ENCODE results near the gene ZNF618.
"Not testable (repeated sequence)": the region's sequence is repeated elsewhere in the genome, so short reads cannot be mapped to it uniquely, and the experiment has no call there.

Gene ZNF618

DNA sequence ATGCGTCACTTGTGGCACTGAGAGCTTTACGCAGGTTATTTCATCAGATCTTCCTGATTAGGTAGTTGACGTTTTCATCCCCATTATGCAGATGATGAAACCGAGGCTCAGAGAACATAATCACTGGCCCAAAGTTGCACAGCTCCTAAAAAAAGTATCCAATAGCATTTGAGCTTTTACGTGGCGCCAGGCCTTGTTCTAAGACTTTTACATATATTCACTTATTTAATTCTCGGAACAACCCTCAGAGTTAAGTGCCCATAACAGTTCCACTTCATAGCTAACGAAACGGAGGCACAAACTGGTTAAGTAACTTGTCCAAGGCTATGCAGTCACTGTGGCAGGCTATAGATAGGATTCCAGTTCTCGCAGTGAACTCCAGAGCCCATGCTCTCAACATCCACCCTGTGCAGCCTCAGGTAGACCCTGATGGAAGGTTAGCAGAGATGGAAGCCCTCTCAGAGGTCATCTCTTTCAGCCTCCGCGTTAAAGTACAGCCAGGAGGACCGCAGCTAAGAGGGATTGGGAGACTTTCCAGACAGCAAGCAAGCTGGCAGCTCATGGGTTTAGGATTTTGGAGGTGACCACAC is 162.7 kb downstream of the ZNF618 start:
- DNase-seq (ENCODE audit: low read depth) = no peak

DNA sequence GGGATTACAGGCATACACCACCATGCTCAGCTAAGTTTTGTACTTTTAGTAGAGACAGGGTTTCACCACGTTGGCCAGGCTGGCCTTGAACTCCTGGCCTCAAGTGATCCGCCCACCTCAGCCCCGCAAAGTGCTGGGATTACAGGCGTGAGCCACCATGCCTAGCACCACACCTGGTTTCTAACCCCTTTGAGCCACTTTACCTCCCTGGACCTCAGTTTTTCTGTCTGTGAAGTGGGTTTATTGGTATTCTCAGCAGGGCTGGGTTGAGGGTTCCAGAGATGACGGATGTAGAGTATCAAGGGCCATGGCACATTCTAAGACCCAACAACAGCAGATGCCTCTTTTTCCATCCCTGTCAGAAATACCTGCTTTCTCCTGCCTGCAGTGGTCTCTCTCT is 163.4 kb downstream of the ZNF618 start:
- DNase-seq (ENCODE audit: low read depth) = no peak

DNA sequence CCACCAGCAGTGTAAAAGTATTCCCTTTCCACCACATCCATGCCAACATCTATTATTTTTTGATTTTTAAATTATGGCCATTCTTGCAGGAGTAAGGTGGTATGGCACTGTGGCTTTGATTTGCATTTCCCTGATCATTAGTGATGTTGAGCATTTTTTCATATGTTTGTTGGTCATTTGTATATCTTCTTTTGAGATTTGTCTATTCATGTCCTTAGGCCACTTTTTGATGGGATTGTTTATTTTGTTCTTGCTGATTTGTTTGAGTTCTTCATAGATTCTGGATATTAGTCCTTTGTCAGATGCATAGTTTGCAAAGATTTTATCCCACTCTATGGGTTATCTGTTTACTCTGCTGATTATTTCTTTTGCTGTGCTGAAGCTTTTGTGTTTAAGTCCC is 167.6 kb downstream of the ZNF618 start:
- DNase-seq (ENCODE audit: low read depth) = not testable (repeated sequence)

DNA sequence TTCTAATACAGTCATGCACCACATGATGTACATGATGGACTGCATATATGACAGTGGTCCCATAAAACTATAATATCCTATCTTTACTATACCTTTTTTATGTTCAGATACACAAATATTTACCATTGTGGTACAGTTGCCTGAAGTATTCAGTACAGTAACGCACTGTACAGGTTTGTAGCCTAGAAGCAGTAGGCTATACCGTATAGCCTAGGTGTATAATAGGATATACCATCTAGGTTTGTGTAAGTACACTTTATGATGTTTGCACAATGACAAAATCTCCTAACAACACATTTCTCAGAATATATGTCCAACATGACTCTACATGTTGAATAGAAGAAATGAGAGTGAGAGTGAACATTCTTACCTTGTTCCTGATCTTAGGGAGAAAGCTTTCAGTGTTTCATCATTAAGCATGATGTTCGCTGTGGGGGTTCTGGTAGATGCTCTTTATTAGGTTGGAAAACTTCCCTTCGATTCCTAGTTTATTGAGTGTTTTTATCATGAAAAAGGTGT is 170.2 kb downstream of the ZNF618 start:
- no peak for DNase-seq (ENCODE audit: low read depth)

DNA sequence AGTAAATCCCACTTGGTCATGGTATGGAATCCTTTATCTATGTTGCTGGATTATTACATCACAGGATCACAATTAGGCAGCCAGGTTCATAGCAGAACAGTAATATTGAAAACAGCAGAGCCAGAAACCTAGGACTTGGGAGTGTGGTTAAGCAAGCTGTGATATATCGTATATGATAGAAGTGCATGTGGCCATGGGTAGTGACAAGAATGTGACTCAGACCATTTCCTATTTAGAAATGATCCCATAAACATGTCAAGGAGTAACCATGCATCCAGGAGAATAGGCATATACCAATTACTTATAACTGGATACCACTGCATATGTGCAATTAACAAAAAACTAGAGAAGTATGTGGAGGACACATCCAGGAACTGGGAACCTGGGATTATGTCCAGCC is 170.8 kb downstream of the ZNF618 start:
- peak; percentile 44 for DNase-seq (ENCODE audit: low read depth)

DNA sequence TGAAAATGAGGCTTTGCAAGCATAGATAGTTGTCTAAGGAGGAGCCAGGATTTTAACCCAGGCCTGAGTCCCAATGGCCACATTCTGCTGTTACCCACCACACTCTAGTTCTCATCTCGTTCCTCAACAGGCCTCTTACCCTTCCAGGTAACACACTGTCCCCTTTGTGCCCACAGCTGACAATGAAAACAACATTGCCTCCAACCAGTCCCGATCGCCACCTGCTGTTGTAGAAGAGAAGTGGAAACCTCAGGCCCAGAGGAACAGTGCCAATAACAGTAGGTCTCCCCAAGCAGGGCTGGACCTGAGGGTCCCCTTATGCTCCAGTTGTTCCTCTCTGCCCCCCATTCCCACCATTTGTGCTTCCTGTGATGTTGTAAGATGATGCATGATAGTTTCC is 171.6 kb downstream of the ZNF618 start:
- DNase-seq (ENCODE audit: low read depth) = peak; percentile 12

DNA sequence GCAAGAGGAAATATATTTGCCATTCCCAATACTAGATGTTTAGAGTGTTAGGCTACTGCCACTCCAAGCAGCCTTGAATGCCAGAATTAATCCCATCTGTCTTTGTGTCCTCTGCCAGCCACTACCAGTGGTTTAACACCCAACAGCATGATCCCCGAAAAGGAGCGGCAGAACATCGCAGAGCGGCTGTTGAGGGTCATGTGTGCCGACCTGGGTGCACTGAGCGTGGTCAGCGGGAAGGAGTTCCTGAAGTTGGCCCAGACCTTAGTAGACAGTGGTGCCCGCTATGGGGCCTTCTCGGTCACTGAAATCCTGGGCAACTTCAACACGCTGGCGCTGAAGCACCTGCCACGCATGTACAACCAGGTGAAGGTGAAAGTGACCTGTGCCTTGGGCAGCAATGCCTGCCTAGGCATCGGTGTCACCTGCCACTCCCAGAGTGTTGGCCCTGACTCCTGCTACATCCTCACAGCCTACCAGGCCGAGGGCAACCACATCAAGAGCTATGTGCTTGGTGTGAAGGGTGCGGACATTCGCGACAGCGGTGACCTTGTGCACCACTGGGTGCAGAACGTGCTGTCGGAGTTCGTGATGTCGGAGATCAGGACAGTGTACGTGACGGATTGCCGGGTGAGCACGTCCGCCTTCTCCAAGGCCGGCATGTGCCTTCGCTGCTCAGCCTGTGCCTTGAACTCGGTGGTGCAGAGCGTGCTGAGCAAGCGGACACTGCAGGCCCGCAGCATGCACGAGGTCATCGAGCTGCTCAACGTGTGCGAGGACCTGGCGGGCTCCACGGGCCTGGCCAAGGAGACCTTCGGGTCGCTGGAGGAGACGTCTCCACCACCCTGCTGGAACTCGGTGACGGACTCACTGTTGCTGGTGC is 172.7 kb downstream of the ZNF618 start:
- no peak for DNase-seq (ENCODE audit: low read depth)

DNA sequence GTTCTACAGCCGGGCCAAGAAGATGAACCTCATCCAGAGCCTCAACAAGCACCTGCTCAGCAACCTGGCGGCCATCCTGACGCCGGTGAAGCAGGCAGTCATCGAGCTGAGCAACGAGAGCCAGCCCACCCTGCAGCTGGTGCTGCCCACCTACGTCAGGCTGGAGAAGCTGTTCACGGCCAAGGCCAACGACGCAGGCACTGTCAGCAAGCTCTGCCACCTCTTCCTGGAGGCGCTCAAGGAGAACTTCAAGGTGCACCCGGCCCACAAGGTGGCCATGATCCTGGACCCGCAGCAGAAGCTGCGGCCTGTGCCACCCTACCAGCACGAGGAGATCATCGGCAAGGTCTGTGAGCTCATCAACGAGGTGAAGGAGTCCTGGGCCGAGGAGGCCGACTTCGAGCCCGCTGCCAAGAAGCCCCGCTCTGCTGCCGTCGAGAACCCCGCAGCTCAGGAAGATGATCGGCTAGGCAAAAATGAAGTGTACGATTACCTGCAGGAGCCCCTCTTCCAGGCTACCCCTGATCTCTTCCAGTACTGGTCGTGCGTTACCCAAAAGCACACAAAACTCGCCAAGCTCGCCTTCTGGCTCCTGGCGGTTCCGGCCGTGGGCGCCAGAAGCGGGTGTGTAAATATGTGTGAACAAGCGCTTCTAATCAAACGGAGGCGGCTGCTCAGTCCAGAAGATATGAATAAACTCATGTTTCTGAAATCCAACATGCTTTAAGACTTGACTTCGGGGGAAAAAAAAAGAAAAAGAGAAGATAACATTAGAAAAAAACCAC is 173.5 kb downstream of the ZNF618 start:
- DNase-seq (ENCODE audit: low read depth) = no peak

DNA sequence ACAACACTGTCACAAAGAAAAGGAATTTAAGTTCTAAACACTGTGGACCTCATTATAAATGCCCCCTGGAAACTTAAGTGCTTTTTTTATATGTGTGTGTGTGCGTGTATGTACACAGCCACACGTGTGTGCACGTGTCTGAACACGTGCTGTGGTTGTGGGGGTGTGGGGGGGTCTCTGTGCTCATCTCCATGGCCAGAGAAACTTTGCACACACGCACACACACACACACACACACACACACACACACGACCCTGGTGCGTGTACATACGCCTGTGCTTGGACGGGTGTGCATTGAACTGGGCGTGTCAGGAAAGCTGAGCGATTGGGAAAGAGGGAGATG is 174.1 kb downstream of the ZNF618 start:
- DNase-seq (ENCODE audit: low read depth) = no peak

DNA sequence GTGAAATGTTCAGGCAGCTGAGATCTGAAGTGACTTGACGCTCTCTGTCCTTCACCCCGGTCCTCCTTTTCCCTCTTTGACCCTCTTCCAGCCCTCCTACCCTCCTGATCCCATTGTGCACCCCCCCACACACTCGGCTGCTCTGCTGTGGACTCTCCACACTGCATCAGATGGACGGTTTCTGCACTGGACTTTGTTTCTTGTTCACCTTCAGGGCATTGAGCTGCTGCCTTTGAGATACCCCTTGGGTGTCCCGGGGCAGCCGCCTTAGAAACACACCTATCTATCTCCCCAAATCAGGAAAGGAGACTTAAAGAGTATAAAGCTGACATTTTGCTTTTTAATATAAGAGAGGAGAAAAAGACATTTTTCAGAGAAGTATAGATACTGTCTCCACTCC is 174.5 kb downstream of the ZNF618 start:
- DNase-seq (ENCODE audit: low read depth) = no peak

DNA sequence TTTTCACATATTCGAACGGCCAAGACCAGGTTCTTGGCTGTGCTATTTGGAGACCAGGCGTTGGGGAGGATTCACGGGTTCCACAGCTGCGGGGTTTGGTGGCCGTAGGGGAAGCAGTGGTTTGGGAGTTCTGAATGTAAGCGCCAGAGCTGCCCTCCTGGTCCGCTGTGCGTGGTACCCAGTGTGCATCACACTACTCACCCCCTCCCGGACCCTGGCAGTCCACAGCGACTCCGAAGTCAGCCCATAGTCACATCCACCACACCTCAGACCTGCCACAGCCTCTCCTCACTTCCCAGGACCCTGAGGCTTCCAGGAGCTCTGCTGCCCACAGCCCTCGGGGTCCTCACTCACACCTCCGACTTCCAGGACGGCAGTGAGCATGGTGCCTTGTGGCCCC is 175.2 kb downstream of the ZNF618 start:
- DNase-seq (ENCODE audit: low read depth) = no peak

DNA sequence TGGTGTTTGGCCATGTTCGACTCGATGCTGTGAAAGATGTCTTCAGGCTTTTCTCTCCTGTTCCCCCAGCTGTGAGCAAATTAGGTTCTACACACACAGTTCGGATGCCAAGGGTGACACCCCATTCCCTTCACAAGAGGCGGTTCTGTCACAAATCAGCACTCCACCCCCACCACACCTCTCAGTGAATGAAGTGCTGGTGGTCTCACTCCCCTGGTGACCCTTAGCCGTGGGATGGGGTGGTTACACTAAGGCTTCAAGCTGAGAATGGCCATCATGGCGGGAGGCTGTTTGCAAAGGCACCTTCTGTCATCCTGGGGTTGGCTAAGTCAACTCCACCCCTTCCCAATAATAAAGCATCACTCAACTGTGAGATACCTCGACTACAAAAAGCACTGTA is 175.6 kb downstream of the ZNF618 start:
- DNase-seq (ENCODE audit: low read depth) = no peak

DNA sequence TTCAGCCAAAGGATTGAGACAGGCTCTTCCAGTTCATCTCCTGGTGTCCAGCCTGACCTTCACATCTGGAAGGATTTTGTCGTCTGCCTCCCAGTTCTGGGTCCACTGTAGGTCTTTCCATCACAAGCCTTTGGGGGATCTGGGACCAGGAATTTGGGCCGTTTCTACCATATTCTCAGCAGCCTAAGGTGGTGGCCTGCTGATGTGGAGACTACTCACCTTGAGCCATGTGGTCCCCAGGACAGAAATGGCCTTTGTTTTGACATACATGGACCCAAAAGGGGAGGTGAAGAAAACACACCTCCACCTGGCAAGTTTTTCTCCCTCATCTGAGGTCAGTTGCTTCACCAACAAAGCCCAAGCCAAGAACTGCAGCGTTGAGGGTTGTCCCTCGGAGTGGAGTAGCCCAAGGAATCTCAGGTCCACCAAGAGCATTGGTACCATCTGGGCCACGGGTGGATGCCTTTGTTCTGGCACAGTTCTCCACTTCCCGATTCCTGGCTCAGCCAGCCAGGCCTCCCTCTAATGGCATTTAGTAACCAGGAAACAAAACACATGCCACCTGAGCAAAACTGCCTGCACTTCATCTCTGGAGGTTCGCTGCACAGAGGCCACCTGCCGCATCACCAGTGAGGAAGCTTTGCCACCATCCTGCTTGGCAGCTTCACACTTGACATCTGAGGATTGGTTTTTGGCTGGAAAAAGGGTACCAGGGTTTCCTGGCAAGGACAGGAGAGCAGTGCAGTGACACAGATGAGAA is 177.3 kb downstream of the ZNF618 start:
- DNase-seq (ENCODE audit: low read depth) = no peak

DNA sequence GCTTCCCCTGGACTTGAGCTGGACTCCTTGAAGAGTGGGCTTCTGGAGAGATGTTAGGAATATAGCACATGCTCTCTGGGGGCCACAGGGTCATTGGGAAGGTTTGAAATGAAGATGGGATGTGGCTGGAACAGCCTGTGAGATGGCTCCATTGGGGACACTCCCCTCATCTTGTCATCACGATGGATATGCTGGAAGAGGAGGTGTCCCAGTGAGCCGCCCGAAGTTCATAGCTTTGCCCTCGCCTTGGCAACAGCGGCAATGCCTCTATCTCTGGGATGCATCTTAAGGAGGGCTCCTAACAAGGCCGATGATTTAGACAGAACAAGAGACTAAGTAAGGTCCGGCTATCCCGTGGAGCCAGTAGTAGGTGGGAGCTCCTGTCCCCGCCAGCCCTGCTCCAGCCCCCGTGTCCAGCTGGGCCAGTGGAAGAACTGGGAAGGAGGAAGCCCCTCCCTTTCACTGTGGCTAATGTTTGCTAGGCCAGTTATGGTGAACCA is 178.1 kb downstream of the ZNF618 start:
- DNase-seq (ENCODE audit: low read depth) = no peak

DNA sequence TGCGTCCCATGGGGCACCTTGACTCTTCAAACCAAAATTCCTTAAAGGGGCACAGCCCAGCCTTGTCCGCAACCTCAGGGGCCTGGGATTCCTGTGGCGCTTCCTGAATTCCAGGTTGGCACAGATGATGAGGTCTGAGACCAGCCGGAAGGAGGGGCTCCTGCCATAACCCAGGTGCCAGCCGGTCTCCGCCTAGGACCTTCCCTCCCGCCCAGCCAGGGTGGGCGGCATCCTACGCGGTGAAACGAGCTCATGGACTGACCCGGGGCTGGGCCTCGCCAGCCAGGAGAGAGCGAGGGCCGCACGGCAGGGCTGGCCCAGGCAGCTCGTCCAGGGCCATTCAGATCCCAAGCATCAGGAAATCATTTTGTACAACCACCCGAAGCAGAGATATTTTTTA is 179.0 kb downstream of the ZNF618 start:
- DNase-seq (ENCODE audit: low read depth) = no peak

DNA sequence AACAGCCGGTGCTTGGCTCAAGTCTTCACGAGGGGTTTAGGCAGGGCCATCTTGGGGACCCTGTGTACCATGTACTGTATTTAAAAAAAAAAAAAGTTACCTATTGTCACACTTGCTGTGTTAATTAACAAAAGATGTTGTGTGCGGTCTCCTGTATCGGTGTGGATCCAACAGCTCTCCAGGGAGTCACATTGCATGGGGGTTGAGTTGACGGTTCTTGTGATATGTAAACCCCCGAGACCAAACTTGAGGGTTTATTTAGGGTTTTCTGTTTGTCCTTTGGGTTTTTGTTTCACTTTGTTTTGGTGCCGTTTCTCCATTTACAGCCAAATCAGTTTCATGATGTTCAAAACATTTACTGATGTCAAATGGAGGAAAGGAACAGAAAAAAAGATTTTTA is 179.8 kb downstream of the ZNF618 start:
- no peak for DNase-seq (ENCODE audit: low read depth)

DNA sequence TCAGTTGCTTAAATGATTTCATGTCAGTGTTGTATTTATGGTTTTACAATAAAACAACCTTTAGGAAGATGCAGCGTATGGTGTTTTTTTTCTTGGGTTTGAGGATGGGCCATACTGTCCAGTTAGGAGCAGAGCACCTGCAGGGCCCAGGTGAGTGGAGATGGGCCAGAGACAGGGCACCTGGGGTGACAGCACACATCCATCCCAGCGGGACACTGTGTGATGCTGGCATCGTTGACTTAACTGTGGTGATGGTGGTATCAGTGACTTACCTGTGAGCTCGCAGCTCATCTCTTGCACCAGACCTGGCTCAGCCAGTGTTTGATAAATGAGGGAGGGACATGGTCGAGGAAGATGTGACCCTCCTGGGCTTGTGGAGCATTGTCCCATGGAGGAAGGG is 180.4 kb downstream of the ZNF618 start:
- no peak for DNase-seq (ENCODE audit: low read depth)

DNA sequence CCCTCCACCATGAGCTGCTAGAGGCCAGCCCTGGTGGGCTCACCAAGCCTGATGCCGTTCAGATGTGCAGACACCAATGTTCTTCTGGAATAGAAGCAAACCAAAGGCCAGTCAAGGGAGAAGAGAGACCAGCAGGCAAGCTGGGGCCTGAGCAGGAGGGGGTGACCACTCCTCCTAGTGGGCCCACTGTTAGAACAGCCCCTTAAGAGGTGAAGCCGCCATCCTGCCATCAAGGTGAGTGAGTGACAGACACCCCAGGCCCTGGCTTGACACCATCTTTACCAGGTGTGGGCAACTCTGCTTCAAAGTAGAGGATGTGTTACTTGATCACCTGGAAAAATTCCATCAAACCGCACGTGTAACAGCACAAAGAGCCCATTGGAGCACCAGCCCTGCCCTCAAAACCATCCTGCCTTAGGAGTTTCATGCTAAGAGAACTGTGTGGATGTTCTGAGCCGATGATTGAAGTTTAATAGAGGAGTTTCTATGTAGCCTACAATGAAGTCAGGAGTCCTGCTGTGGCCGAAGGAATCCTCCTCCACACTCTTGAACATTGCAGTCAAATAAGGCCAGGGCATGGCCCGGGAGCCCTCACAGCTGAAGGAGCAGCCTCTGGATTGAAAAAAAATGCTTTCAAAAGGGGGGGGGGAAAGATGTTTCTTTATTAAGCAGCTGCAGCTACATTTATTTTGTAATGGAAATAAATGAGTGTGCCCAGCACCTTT is 181.2 kb downstream of the ZNF618 start:
- no peak for DNase-seq (ENCODE audit: low read depth)

DNA sequence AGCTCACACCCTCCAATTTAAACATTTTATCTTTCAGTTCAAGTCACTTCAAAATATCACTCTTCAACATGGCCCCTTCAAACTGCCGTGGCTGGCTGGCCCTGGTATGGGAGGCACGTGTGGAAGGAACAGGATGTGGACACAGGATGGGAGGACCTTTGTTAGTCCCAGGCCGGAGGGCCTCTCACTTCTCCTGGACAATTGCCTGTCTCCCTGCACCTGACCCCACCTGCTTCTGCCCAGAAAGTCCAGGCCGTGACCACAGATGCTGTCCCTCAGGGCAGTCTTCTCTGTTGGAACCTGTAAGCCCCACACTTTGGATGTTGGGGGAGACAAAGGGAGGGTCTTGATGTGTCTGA is 182.6 kb downstream of the ZNF618 start:
- no peak for DNase-seq (ENCODE audit: low read depth)

DNA sequence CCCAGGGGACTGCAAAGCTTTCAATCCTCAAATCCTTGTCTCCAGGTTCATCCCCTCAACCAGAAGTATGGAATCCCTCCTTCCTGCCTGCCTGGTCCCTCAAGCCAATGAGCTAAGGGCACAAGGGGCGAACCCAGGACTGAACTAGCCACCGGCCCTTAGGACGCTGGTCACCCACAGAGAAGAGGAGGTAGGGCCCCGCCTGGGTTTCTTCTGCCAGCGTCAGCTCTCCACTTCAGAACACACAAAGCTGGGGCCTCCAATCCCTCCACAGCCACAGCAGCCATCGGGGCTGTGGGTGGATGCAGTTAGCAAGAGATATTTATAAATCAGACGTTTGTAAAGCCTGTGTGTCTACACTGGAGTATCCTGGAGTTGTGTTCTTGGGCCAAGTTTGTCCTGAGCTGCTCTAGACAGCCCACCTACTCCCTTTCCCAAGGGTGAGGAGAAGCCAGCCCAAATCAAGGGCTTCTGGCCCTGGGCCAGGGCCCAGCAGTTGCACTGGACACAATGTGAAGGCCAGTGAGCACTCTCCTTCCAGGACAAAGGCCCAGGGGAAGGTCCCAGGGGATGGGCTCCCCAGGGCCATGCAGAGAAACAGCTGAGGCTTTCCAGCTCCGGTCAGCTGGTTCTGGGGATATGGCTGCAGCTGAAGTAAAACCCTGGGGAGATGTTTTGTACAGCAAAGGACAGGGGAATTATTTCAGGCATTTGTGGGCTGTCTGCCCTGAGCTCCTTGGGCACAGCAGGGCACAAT is 183.1 kb downstream of the ZNF618 start:
- DNase-seq (ENCODE audit: low read depth) = no peak

DNA sequence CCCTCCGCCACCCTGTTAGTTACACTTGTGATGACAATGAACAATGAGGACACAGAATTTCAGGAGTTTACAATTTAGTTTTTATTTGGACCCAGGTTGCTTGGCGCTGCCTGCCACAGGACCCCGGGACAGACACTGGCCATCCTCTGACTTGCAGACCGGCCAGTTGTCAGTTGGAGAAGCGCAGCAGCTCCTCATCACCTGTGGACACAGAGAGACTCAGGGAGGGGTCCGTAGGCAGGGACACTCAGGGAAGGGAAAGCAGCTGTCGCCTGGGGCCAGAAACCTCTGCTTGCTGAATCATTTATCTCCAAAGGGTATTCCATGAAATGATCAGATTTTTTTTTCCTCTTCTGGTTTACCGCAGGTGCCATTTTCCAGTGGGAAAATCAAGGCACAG is 184.0 kb downstream of the ZNF618 start:
- DNase-seq (ENCODE audit: low read depth) = no peak
